Thymus (tissue), 11 donors: ENCODE results near the gene E4F1. TPM values are rescaled to one million over a fixed set of nuclear protein-coding genes. Genes with fewer than 3 reads are reported as not detected.
A peak's percentile ranks its signal among the peaks of the same experiment; 100 is the strongest.

Source experiments
- DNase-seq, 9 donors: peaks; one replicate each; pipeline ENCODE4 v3.0.0-alpha.2; 2013; ENCODE audit warnings: low spot score in 9 of 9, low read depth in 6 of 9, missing footprints in 1 of 9
- H3K27ac ChIP-seq, 2 donors: one replicate each; pipeline ENCODE4 v1.5.1; 2013; ENCODE audit warnings: control low read depth in 1 of 2, low read depth in 1 of 2, low read length in 1 of 2, mild to moderate bottlenecking in 1 of 2, moderate library complexity in 1 of 2
- H3K27me3 ChIP-seq, 2 donors: one replicate each; pipeline ENCODE4 v1.5.1; 2013; ENCODE audit warnings: low read length in 1 of 2; ENCODE audit not compliant: control insufficient read depth in 2 of 2, insufficient read depth in 1 of 2
- H3K36me3 ChIP-seq, 2 donors: one replicate each; pipeline ENCODE4 v1.5.1; 2013; ENCODE audit warnings: low read length in 1 of 2, mild to moderate bottlenecking in 1 of 2, moderate library complexity in 1 of 2; ENCODE audit not compliant: control insufficient read depth in 2 of 2, insufficient read depth in 2 of 2
- H3K4me1 ChIP-seq, 2 donors: one replicate each; pipeline ENCODE4 v1.5.1; 2013; ENCODE audit warnings: low read length in 2 of 2; ENCODE audit not compliant: control insufficient read depth in 2 of 2, insufficient read depth in 2 of 2
- H3K4me3 ChIP-seq, 2 donors: one replicate each; pipeline ENCODE4 v1.5.1; 2013; ENCODE audit warnings: low read length in 2 of 2, control low read depth in 1 of 2, mild to moderate bottlenecking in 1 of 2
- H3K9me3 ChIP-seq, 2 donors: one replicate each; pipeline ENCODE4 v1.5.1; 2013; ENCODE audit warnings: low read length in 1 of 2, mild to moderate bottlenecking in 1 of 2; ENCODE audit not compliant: control insufficient read depth in 2 of 2, insufficient read depth in 1 of 2
- WGBS: extraction: QIAGEN DNeasy Blood & Tissue Kit; methylation state at CpG from one replicate; pipeline ENCODE4 v1.1.7; 2013; 5-methylcytosine and 5-hydroxymethylcytosine counted together
- polyA plus RNA-seq: library from polyadenylated mRNA; stranded (reverse); fragments of 200-250 nt; gene quantifications from one replicate; pipeline ENCODE4 v1.2.3, GENCODE V29; 2013
- total RNA-seq: library from RNA; stranded (reverse); fragments of 120-200 nt; gene quantifications from one replicate; pipeline ENCODE4 v1.2.4, GENCODE V29; 2013
- donor health status: healthy.

Gene E4F1
- total and polyA plus RNA-seq, 2 donors, result 26.5 to 42.3 TPM

DNA sequence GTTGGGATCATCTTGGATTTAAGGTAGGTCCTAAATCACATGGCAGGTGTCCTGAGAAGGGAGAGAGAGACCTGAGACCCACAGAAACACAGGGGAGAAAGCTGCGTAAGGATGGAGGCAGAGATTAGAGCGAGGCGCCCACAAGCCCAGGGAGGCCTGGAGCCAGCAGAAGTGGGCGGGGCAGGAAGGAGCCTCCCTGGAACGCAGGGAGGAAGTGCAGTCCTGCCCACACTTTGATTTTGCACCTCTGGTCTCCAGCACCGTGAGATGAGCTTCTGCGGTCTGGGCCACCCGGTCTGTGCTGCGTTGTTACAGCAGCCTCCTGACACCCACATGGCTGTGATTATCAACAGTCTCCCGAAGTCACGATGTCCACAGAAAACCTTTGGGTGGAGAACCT lies 19.2 kb downstream of the E4F1 start:
- WGBS, result 97% methylated on average over 11 of the region's 11 CpGs
- H3K27ac ChIP-seq, result no peak overlapping the region
- H3K36me3 ChIP-seq, result peaks cover 47 to 49% of the 10 kb centered on the region in 2 donors
- DNase-seq, result no peak
- no peaks in the 10 kb centered on the region for H3K9me3 ChIP-seq
- no peaks in the 10 kb centered on the region for H3K4me1 ChIP-seq
- H3K4me3 ChIP-seq, result no peak overlapping the region
- H3K27me3 ChIP-seq, result peaks cover 6 to 14% of the 10 kb centered on the region in 2 donors

DNA sequence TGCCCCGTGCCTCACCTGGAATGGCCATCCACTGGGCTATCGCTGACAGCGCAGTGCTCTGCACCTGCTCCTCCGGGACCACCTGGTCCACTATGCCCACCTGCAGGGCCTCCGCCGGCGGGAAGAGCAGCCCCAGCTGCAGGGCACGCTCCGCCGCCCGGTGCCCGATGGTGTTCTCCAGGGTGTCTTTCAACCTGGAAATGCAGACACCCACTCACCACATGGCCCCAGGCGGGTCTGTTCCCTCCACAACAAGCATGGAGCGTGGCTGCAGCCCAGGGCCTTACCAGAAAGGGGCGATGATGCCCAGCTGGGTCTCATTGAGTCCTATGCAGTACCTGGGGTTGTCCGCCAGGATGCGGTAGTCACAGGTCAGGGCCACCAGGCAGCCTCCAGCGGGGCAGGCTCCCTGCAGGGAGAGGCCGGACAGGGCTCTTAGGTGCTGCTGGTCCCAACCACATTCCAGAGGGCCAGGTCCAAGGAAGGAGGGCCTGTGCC lies 19.7 kb downstream of the E4F1 start:
- Histone ChIP-seq H3K27ac (no peak overlapping the region), H3K36me3 (peaks cover 47 to 49% of the 10 kb centered on the region in 2 donors), H3K27me3 (peaks cover under 1 to 9% of the 10 kb centered on the region in 2 donors), H3K9me3 (no peaks in the 10 kb centered on the region), H3K4me3 (no peak overlapping the region), H3K4me1 (no peaks in the 10 kb centered on the region)
- 98% methylated on average over 19 of the region's 19 CpGs for WGBS
- no peak for DNase-seq

DNA sequence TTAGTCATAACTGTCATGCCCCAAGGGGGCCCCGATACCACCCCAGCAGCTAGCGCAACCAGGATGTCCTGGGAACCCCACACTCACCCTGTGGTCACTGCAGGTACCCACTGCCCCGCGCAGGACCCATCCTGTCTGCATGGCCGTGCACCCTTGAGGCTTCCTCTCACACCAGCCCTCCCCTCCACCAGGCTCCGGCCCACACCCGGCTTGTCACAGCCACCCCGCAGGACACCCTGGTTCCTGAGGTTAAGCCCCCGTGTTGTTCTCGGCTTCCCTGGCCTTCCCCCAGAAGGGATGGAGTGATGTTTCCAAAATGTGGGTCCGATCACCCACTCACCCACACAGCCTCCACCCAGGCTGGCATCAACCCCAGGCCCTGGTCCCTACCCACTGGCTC lies 20.4 kb downstream of the E4F1 start:
- H3K36me3 ChIP-seq, result peaks cover 50 to 52% of the 10 kb centered on the region in 2 donors
- DNase-seq, result no peak

DNA sequence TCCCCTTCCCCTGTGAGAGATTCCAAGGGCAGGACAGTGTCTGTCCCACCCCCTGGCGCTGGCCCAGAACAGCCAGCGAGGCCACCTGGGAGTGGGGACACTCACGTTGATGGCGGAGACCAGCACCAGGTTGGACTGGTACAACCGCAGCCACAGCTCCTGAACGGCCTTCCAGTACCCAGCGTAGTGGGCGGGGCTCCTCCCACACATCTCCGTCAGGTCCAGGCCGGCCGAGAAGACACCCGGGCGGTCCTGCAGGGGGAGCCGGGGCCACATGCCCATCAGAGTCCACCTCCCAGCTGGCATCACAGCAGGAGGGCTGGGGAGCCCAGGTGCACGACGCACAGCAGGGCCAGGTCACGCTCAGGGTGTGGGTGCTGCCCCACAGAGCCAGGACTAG lies 20.9 kb downstream of the E4F1 start:
- Histone ChIP-seq H3K9me3 (no peaks in the 10 kb centered on the region), H3K36me3 (peaks cover 51 to 52% of the 10 kb centered on the region in 2 donors), H3K27ac (no peak overlapping the region), H3K4me3 (no peak overlapping the region), H3K4me1 (no peaks in the 10 kb centered on the region), H3K27me3 (no peaks in the 10 kb centered on the region)
- DNase-seq, result no peak
- WGBS, result 97% methylated on average over 17 of the region's 17 CpGs

More for the DNA sequence above, 20.4 kb downstream of the E4F1 start:
- Histone ChIP-seq H3K9me3 (no peaks in the 10 kb centered on the region), H3K4me1 (no peaks in the 10 kb centered on the region), H3K4me3 (no peak overlapping the region), H3K27ac (no peak overlapping the region), H3K27me3 (peaks cover 0 to 2% of the 10 kb centered on the region in 2 donors)
- WGBS, result over 99% methylated on average over 11 of the region's 11 CpGs

DNA sequence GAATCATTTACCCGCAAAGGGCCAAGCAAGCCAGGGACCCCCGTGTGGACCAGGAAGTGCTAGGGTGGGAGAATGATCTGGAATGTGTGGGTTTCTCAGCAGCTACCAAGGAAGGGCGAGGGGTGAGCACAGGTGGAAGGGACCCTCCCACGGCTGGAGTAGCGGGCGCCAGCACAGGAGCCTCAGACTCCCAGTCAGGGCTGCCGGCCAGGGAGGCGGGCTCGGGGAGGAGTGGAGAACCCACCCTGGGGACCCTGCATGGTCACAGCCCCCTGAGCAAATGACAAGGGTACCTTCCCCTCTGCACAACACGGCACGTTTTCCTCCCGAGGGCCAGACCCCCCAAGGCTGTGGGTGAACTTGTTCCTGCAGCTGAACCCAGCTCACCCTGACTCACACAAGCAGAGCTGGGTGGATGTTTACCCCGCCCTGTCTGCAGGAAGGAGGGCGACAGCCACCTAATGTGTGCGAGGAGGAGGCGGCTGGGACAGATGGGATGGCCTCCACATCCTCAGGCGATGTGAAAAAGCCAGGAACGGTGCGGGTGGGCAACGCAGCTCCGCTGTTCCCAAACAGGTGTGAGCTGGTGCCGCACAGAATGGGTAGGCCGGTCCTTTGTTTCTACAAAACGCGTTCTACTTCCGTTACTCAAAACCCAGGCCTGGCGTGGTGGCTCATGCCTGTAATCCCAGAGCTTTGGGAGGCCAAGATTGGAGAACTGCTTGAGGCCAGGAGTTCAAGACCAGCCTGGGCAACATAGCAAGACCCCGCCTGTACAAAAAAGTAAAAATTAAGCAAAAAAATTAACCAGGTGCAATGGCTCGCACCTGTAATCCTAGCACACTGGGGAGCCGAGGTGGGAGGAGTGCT lies 21.8 kb downstream of the E4F1 start:
- Histone ChIP-seq H3K4me1 (peaks cover under 1 to 3% of the 10 kb centered on the region in 2 donors), H3K36me3 (peaks cover 48 to 51% of the 10 kb centered on the region in 2 donors), H3K27ac (no peak overlapping the region), H3K4me3 (no peak overlapping the region), H3K27me3 (no peaks in the 10 kb centered on the region), H3K9me3 (no peaks in the 10 kb centered on the region)
- DNase-seq, result no peak
- 97% methylated on average over 30 of the region's 30 CpGs for WGBS

DNA sequence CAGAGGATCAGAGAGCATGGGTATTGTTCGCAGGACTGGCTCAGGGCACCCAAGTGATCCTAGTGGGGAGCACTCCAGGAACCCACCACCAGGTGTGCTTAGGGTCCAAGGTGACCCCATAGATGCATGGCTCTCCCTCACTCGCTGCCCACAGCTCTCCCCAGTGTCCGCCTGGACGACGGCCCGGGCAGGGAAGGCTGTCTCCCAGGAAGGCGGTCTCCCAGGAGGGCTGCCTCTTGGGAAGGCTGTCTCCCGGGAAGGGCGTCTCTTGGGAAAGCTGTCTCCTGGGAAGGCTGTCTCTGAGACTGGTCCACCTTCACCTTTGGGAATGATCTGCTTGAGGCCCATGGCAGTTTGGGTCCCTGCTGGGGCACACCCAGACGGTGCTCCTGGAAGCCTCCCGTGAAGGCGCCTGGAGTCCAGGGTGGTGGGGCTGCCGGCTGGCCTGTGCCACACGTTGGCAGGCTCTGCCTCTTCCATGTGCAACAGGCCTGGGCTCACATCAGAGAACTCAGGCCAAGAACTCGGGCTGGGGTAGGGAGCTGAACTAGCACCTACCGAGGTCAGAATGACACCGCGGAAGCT lies 23.0 kb downstream of the E4F1 start:
- H3K36me3 ChIP-seq, result peaks cover 46 to 51% of the 10 kb centered on the region in 2 donors

DNA sequence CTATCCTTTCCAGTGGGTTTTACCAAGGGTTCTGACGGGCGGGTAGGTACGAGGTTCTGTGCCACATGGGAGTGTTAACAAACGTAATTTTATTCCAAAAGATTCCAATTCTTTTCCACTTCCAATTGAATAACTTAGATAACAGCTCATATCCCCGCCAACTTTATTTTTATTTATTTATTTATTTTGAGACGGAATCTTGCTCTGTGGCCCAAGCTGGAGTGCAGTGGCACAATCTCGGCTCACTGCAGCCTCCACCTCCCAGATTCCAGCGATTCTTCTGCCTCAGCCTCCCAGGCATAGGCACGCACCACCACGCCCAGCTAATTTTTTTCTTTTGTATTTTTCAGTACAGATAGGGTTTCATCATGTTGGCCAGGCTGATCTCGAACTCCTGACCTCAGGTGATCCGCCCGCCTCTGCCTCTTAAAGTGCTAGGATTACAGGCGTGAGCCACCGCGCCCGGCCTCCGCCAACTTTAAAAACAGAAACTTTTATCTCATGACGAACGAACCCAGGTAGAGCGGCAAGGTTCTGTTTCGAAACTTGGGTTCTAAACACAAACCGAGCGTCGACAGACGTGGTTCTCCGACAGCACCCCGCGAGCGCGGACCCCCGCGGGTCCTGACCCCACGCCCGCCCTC lies 27.4 kb downstream of the E4F1 start:
- DNase-seq, result peak in 1 of 9 donors; percentile 49
- 18% methylated on average over 35 of the region's 35 CpGs for WGBS
- H3K9me3 ChIP-seq, result peaks cover 0 to 3% of the 10 kb centered on the region in 2 donors
- H3K36me3 ChIP-seq, result peaks cover 40 to 45% of the 10 kb centered on the region in 2 donors
- H3K27me3 ChIP-seq, result no peaks in the 10 kb centered on the region
- peak overlapping the region in 1 of 2 donors; percentile 93 for H3K27ac ChIP-seq
- peaks cover 14 to 20% of the 10 kb centered on the region in 2 donors for H3K4me1 ChIP-seq
- peak overlapping the region; percentile 55 to 90 for H3K4me3 ChIP-seq

More for the DNA sequence above, 23.0 kb downstream of the E4F1 start:
- no peak overlapping the region for H3K4me3 ChIP-seq
- peaks cover 7 to 11% of the 10 kb centered on the region in 2 donors for H3K4me1 ChIP-seq
- no peaks in the 10 kb centered on the region for H3K27me3 ChIP-seq
- no peaks in the 10 kb centered on the region for H3K9me3 ChIP-seq
- 97% methylated on average over 18 of the region's 18 CpGs for WGBS
- no peak for DNase-seq
- H3K27ac ChIP-seq, result no peak overlapping the region

DNA sequence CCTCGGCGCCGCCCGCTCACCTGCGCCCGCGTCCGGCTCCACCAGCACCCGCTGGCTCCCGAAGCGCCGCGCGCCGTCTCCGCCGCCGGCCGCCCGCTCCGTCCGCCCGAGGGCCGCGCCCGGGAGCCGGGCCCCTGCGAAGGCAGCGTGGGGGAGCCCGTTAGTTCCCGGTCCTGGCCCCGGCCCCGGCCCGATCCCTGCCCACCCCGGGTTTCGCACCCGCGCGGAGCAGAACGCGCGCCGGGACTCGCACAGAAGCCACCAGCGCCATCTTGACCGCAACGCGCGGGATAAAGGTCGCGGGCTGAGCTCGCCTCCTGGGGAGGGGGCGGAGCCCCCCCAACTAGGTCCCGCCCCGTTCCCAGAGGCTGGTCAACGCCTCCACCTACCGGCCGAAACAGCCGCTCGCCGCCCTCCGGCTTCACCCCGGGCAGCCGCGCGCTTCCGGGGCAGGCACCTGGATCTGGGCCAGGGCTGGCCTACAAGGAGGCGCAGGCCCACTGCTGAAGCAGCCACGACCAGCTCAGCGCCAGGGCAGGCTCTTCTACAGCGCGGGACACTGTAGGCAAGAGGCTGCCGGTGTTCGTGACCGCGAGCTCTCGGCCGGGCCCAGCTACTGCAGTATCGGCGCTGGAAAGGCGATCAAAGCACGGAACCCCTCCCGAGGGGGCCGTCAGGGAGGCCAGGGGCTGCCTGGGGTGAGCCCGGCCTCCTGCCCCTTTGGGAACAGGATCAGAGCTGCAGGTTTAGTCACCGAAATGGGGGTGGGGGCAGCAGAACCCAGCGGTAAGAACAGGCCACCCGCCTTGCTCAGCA lies 28.1 kb downstream of the E4F1 start, which contains the start of gene ECI1:
Gene ECI1, minus strand, starts transcription at position 292 of the 816 bp plus-strand sequence. Its CDS starts 21 bp downstream, at position 271.
- H3K9me3 ChIP-seq, result peaks cover 0 to 3% of the 10 kb centered on the region in 2 donors
- WGBS, result 5% methylated on average over 88 of the region's 88 CpGs
- H3K4me1 ChIP-seq, result peaks cover 14 to 20% of the 10 kb centered on the region in 2 donors
- peak within 1 kb of the TSS; percentile 64 to 93 for H3K27ac ChIP-seq
- no peaks in the 10 kb centered on the region for H3K27me3 ChIP-seq
- H3K4me3 ChIP-seq, result peak within 1 kb of the TSS; percentile 57 to 90
- peaks cover 40 to 43% of the 10 kb centered on the region in 2 donors for H3K36me3 ChIP-seq
- peak in 8 of 9 donors; percentile 29 to 83 (median 62) for DNase-seq
